Loucy (cell line): ENCODE data around the gene MAML3.

Experiments
- H2AFZ ChIP-seq: fragments of 200-600 bp; sonication (generic); 2 replicates; pipeline ENCODE4 v1.6.0; 2016; ENCODE audit warnings: antibody characterized with exemption, mild to moderate bottlenecking, low read length, moderate library complexity
- H3F3A ChIP-seq: fragments of 200-600 bp; 2 replicates; pipeline ENCODE4 v1.6.0; 2016; ENCODE audit warnings: antibody characterized with exemption, low read depth, mild to moderate bottlenecking
- H3K27me3 ChIP-seq: fragments of 200-600 bp; sonication (generic); 2 replicates; pipeline ENCODE4 v1.6.1; 2014; ENCODE audit warnings: low read length, mild to moderate bottlenecking; ENCODE audit not compliant: insufficient read depth, poor library complexity, severe bottlenecking
- H3K36me3 ChIP-seq: fragments of 200-600 bp; sonication (generic); 2 replicates; pipeline ENCODE4 v1.6.1; 2016; ENCODE audit warnings: low read length; ENCODE audit not compliant: insufficient read depth
- H3K4me1 ChIP-seq: fragments of 200-600 bp; sonication (generic); 2 replicates; pipeline ENCODE4 v1.5.1; 2014; ENCODE audit warnings: low read length, mild to moderate bottlenecking; ENCODE audit not compliant: insufficient read depth, poor library complexity, severe bottlenecking
- H3K4me2 ChIP-seq: fragments of 200-600 bp; sonication (generic); 2 replicates; pipeline ENCODE4 v1.6.0; 2014; ENCODE audit warnings: antibody characterized with exemption, low read length, low read depth, mild to moderate bottlenecking; ENCODE audit not compliant: poor library complexity, severe bottlenecking
- H3K4me3 ChIP-seq: fragments of 200-600 bp; sonication (generic); 2 replicates; pipeline ENCODE4 v1.5.1; 2014; ENCODE audit warnings: low read length, mild to moderate bottlenecking, mixed read lengths; ENCODE audit not compliant: poor library complexity, severe bottlenecking
- H3K79me2 ChIP-seq: fragments of 200-600 bp; sonication (generic); 2 replicates; pipeline ENCODE4 v1.6.1; 2014; ENCODE audit warnings: low read length; ENCODE audit not compliant: insufficient read depth
- H3K9ac ChIP-seq: fragments of 200-600 bp; sonication (generic); 2 replicates; pipeline ENCODE4 v1.6.0; 2014; ENCODE audit warnings: mild to moderate bottlenecking, low read depth, low read length, moderate library complexity; ENCODE audit not compliant: poor library complexity, severe bottlenecking
- H3K9me2 ChIP-seq: fragments of 200-600 bp; sonication (generic); replicated peaks from 2 replicates; pipeline ENCODE4 v1.6.1; 2016; ENCODE audit warnings: low read depth, low read length, mixed read lengths
- H3K9me3 ChIP-seq: fragments of 200-600 bp; sonication (generic); 2 replicates; pipeline ENCODE4 v1.6.1; 2014; ENCODE audit warnings: mild to moderate bottlenecking, antibody characterized with exemption, low read length, low read depth; ENCODE audit not compliant: insufficient read depth
- H4K20me1 ChIP-seq: fragments of 200-600 bp; sonication (generic); 2 replicates; pipeline ENCODE4 v1.6.0; 2014; ENCODE audit warnings: antibody characterized with exemption, low read length, mild to moderate bottlenecking; ENCODE audit not compliant: insufficient read depth, poor library complexity, severe bottlenecking
- EZH2phosphoT487 ChIP-seq: fragments of 200-600 bp; IDR thresholded peaks from 2 replicates; pipeline ENCODE4 v1.6.1; 2018; ENCODE audit warnings: antibody characterized with exemption, mild to moderate bottlenecking, moderate library complexity, borderline replicate concordance
- TF ChIP-seq, protein P1 (sequence below): fragments of 200-600 bp; sonication (generic); conservative IDR thresholded peaks from 2 replicates; pipeline ENCODE4 v1.5.1; 2014; ENCODE audit warnings: mild to moderate bottlenecking, antibody characterized with exemption, low read length

MAML3 gene

DNA sequence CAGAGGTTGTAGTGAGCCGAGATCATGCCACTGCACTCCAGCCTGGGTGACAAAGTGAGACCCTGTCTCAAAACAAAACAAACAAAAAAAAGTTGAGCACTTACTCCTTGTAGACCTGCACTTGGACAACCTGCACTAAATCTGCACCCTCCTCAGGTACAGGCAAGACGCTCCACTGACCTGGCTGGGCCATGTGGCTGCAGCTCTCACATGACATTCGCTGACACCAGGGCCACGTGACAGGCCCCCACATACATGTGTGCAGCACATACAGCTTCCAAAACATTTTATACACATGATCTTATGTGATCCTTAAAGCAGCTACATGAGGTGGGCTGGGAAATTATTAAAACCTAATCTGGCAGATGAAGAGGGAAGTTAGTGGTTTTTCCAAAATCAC lies 425.8 kb downstream of the MAML3 start:
- Histone ChIP-seq H3K9ac (no peak overlapping the region), H3K4me1 (no peaks in the 10 kb centered on the region), H4K20me1 (no peaks in the 10 kb centered on the region), H3K4me3 (no peak overlapping the region), H3K9me3 (no peaks in the 10 kb centered on the region), H2AFZ (no peak overlapping the region), H3K9me2 (no peaks in the 10 kb centered on the region), H3K27me3 (no peaks in the 10 kb centered on the region), H3K79me2 (no peaks in the 10 kb centered on the region), H3F3A (no peaks in the 10 kb centered on the region), H3K36me3 (peaks cover 56% of the 10 kb centered on the region; the same call in 1 of the 2 replicates), H3K4me2 (no peak overlapping the region)
- TF ChIP-seq EZH2phosphoT487: no peak
- TF ChIP-seq, protein P1, sequence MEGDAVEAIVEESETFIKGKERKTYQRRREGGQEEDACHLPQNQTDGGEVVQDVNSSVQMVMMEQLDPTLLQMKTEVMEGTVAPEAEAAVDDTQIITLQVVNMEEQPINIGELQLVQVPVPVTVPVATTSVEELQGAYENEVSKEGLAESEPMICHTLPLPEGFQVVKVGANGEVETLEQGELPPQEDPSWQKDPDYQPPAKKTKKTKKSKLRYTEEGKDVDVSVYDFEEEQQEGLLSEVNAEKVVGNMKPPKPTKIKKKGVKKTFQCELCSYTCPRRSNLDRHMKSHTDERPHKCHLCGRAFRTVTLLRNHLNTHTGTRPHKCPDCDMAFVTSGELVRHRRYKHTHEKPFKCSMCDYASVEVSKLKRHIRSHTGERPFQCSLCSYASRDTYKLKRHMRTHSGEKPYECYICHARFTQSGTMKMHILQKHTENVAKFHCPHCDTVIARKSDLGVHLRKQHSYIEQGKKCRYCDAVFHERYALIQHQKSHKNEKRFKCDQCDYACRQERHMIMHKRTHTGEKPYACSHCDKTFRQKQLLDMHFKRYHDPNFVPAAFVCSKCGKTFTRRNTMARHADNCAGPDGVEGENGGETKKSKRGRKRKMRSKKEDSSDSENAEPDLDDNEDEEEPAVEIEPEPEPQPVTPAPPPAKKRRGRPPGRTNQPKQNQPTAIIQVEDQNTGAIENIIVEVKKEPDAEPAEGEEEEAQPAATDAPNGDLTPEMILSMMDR: no peak

DNA sequence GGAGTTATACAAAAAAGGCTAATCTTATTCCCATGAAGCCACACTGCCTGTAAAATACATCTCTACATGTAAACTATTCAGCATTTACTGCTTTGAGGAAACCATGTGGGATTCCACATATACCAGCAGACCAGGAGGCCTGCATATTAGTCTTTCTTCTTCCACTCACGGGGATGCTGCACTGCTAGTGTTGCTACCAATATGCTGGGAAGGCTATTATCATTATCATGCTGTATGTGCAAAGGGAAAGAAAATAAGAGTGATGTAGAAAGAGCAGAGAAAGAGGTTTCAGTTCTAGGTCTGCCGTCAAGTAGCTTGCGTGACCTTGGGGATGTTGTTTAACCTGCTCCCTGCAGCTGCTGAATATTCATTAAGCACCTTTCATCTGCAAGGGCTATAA lies 427.4 kb downstream of the MAML3 start:
- H3K27me3 ChIP-seq: no peaks in the 10 kb centered on the region
- no peaks in the 10 kb centered on the region for H3K4me1 ChIP-seq
- H3K36me3 ChIP-seq: peaks cover 62% of the 10 kb centered on the region; the same call in 1 of the 2 replicates
- H4K20me1 ChIP-seq: no peaks in the 10 kb centered on the region
- H3K4me2 ChIP-seq: no peak overlapping the region
- H3K9me2 ChIP-seq: no peaks in the 10 kb centered on the region
- H2AFZ ChIP-seq: no peak overlapping the region
- TF ChIP-seq EZH2phosphoT487: no peak
- TF ChIP-seq, protein P1: no peak
- H3F3A ChIP-seq: no peaks in the 10 kb centered on the region
- H3K9ac ChIP-seq: no peak overlapping the region
- no peaks in the 10 kb centered on the region for H3K9me3 ChIP-seq
- no peak overlapping the region for H3K4me3 ChIP-seq
- no peaks in the 10 kb centered on the region for H3K79me2 ChIP-seq

DNA sequence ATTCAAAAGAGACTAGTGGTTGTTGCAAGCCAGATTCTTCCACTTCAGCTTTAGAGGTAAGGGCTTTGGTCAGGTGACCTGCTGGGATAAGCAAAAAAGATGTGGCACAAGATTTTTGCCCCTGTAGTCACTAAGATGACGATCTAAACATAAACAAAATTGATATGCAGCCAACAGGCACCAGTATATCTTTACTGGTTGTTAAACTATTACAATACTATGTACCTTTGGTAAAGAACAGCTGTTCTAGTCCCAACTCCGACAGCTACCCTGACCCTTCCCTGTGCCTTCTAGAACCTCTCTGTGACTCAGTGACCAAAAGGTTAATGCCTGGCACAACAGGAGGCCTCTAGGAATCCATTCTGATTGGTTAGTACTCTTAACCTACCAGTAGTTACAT lies 428.7 kb downstream of the MAML3 start:
- Histone ChIP-seq H3K4me2 (no peak overlapping the region), H3K79me2 (no peaks in the 10 kb centered on the region), H3K4me3 (no peak overlapping the region), H3K9ac (no peak overlapping the region), H3K27me3 (no peaks in the 10 kb centered on the region), H3K36me3 (peaks cover 63% of the 10 kb centered on the region; the same call in 1 of the 2 replicates), H3K9me2 (no peaks in the 10 kb centered on the region), H3K9me3 (no peaks in the 10 kb centered on the region), H2AFZ (no peak overlapping the region), H4K20me1 (no peaks in the 10 kb centered on the region), H3F3A (no peaks in the 10 kb centered on the region), H3K4me1 (no peaks in the 10 kb centered on the region)
- TF ChIP-seq EZH2phosphoT487: no peak
- TF ChIP-seq, protein P1: no peak
